Dedifferentiated amniotic fluid mesenchymal stem cell (primary cell): ENCODE results near the gene ANKRD24.
"Not testable (repeated sequence)": the region's sequence is repeated elsewhere in the genome, so short reads cannot be mapped to it uniquely, and the experiment has no call there.

ENCODE experiments used
- DNase-seq: peaks from one replicate; pipeline ENCODE4 v3.0.0-alpha.2; 2016; ENCODE audit errors: extremely low spot score

Gene ANKRD24

GRCh38 chr19:4197625-4198466 lies 15.4 kb downstream of the ANKRD24 start:
- no peak for DNase-seq

DNA sequence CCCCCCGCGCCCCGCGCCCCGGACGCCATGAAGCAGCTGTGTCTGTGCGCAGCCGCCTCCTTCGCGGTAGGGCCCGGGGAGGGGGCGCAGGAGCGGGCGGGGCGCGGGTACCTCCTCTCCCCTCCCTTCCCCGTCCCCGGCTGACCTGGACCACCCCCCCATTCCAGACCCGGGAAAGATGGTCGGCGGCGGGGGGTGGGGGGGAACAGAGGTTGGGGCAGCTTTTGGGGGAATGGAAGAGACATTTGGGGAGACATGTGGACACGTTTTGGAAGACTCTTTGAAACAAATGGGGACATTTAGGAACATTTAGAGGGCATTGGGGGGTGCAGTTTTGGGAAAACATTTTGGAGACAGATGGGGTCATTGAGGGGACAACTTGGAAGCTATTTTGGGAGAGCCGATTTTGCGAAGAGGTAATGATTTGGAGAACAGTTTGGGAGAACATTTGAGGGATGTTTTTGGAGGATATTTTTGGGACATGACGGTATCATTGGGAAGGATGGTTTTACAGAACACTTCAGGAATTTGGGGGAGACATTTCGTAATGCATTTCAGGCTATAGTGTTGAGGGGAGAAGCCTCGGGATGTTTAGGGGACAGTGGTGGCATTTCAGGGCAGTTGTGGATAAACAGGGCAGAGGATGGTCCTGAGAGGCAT lies 16.1 kb downstream of the ANKRD24 start:
- DNase-seq = no peak

DNA sequence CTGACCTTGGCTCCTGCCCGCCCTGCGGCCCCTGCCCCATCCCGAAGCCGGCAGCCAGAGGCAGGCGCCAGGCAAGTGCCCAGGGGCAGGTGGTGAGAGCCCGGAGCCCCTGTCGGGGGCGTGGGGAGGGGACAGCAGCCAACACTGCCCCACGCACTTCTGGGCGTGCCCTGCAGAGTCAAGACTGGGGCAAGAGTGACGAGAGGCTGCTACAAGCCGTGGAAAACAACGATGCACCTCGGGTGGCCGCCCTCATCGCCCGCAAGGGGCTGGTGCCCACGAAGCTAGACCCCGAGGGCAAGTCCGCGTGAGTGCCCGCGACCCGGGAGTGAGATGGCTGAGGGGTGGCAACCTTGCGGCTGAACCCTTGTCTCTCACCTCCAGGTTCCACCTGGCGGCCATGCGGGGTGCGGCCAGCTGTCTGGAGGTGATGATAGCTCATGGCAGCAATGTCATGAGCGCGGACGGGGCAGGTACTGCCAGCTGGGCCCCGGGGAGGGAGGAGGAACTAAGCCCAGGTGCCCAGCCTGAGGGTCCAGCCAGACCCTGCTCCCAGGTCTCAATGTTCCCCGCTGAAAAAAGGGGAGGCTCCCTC lies 17.3 kb downstream of the ANKRD24 start:
- DNase-seq = no peak

DNA sequence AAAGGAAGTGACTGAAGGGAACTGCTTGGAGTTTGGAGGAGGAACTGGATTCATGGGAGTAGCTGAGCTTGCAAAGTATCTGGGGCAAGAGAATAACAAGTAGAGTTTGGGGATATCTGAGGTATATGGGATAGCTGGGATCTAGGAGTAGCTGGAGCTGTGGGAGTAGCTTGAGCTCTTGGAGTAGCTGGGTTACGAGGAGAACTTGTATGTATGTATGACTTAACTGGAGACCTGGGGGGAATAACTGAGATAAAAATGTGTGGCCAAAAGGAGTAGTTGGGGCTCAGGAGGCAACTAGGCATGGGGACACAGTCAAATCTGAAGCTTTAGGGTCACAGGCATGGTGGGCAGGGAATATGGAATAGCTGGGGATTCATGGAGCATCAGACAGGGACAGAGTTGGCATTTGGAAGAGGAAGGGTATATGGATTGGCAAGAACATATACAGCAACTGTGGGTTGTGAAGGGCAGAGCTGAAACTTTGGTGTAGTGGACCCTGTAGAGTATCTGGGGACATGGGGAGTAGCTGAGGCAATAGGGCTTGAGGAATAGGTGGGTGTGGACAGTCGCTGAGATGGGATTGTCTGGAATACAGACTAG lies 18.6 kb downstream of the ANKRD24 start:
- DNase-seq = no peak

DNA sequence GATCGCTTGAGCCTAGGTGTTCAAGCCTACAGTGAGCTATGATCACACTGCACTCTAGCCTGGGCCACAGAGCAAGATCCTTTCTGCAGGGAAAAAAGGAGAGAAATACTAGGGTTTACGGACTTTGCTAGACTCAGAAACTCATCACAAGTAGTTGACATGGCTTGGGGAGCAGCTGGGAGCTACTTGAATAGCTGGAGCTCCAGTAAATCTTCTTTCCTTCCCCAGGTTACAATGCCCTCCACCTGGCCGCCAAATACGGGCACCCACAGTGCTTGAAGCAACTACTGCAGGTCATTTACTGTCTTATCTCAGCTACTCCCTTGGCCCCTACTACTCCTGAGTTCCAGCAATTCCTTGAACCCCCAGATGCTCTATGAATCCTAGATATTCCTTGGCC lies 19.3 kb downstream of the ANKRD24 start:
- DNase-seq = no peak

- no peak for DNase-seq
Measured at GRCh38 chr19:4206818-4207484, 24.5 kb downstream of the ANKRD24 start.

DNA sequence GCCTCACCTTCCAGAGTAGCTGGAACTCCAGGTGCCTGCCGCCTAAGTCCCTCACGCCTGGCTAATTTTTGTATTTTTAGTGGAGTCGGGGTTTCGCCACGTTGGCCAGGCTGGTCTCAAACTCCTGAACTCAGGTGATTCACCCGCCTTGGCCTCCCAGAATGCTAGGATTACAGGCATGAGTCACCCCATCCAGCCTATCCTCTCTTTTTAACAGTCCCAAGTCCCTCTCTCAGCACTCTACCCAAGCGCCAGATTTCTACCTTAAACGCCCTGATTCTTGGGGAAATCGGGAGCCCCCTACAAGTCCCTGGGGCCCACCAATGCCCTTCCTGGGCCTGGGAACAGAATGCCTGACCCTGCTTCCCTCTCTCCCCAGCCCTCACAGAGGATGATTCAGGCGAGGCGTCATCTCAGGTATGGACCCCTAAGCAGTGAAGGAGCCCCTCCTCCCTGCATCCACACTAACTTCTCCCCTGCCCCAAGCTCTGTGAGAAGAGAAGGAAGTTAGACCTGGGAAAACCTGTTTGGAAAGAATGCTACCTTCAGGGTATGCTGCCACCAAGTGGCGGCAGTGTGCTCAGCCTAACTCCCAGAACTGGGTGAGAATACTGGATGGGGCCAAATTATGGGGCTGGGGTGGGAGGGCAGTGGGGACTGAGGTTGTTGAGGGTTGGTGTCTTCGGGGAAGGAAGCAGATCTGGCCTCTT lies 26.1 kb downstream of the ANKRD24 start:
- no peak for DNase-seq

DNA sequence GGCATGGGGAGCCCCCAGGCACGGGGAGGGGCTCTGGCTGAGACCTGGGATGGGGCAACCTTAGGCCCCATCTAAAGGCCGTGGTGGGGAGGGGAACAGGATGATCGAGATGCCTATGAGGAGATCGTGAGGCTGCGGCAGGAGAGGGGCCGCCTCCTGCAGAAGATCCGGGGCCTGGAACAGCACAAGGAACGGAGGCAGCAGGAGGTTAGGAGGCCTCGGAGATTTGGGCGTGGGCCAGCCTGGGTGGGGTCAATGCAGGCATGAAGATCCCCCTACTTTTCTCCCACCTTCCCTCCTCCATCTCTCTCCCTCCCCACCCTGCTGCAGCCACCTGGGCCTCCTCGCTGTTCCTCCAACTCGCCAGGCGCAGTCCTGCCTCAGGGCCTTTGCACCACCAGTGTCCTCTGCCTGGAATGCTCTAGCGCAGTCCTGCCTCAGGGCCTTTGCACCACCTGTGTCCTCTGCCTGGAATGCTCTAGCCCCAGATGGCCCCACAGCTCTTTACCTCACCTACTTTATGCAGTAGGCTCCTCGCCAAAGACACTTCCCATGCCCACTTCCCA lies 27.8 kb downstream of the ANKRD24 start:
- DNase-seq = no peak

GRCh38 chr19:4213116-4213515 lies 30.6 kb downstream of the ANKRD24 start:
- DNase-seq = no peak

DNA sequence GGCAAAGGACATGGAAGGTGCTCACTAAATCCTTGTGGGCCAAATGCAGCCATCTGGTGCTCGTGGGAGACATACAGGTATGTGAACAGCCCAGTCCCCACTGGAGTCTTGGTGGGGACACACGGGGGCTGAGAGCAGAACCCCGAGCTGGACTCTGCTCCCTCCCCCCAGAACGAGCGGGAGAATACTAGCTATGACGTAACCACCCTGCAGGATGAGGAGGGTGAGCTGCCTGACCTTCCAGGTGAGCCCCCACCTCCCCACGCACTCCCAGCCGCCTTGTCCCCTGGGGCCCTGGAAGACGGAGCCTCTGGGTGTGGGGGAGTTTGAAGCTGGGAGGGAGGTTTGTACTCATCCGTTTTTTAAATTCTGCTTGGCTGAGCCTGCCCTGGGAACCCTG lies 33.3 kb downstream of the ANKRD24 start:
- DNase-seq = no peak

DNA sequence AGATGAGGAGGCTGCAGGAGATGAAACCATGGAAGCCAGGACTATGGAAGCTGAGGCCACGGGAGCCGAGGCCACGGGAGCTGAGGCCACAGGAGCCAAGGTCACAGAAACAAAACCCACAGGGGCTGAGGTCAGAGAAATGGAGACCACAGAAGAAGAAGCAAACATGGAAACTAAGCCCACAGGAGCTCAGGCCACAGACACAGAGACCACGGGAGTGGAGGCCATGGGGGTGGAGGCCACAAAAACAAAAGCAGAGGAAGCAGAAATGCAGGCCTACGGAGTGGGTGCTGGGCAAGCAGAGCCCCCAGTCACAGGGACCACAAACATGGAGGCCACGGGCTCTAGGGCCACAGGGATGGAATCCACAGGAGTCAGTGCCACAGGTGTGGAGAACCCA lies 34.4 kb downstream of the ANKRD24 start:
- DNase-seq = no peak

- DNase-seq = no peak
Measured at GRCh38 chr19:4217429-4218264, 35.2 kb downstream of the ANKRD24 start.

DNA sequence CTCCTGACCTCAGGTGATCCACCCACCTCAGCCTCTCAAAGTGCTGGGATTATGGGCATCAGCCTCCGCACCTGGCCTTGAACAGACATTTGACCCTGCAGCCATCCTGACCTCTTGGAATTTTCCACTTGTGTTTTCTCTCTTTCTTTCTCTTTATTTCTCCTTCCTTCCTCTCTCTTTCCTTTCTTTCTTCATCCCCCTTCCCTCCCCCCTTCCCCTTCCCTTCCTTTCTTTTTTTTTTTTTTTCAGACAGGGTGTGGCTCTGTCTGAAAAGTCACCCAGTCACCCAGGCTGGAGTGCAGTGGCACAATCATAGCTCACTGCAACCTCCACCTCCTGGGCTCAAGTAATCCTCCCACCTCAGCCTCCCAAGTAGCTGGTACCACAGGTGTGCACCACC lies 36.0 kb downstream of the ANKRD24 start:
- DNase-seq = not testable (repeated sequence)

DNA sequence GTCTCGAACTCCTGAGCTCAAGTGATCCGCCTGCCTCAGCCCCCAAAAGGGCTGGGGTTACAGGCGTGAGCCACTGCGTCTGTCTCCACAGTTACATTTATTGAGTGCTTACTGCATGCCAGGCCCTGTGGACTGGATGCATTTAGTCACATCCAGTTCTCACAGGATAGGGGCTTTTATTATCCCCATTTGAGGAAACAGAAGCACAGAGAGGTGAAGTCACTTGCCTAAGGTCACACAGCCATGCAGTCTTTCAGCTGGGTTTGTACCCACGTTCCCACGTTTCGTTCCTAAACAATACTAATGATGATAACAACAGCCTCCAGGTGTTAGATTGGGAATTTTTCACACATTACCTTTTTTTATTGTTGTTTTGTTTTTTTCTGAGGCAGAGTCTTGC lies 37.7 kb downstream of the ANKRD24 start:
- no peak for DNase-seq

DNA sequence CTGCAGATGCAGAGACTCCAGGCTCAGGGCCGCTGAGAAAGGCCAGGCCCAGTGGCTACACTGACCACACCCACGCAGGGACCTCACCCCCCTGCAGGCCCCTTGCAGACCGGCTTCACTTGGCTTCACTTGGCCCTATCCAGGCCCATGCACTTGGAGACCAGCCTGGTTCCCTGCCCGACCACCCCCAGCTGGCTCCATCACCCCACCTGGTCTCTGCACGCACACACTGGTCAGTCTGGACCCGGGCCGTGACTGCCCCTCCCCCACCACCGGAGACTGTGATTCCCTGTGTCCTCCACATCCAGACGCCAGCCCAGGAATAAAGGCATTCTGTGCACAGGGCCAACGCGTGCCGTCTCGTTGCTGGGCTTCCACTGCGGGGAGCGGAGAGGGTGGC lies 42.0 kb downstream of the ANKRD24 start:
- no peak for DNase-seq

GRCh38 chr19:4225885-4226284 lies 43.4 kb downstream of the ANKRD24 start:
- no peak for DNase-seq

DNA sequence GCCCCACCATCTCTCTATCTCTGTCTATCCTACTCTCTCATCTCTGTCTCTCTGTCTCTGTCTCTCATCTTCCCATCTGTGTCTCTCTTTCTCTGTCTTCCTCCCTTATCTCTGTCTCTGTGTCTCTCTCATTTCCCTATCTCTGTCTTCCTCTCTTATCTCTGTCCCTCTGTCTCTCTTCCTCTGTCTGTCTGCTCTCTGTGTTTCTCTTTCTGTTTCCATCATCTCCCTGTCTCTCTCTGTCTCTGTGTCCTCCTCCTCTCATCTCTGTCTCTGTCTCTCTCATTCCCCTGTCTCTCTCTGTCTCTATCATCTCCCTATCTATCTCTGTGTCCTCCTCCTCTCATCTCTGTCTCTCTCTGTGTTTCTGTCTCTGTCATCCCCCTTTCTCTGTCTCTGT lies 45.3 kb downstream of the ANKRD24 start:
- DNase-seq = no peak

DNA sequence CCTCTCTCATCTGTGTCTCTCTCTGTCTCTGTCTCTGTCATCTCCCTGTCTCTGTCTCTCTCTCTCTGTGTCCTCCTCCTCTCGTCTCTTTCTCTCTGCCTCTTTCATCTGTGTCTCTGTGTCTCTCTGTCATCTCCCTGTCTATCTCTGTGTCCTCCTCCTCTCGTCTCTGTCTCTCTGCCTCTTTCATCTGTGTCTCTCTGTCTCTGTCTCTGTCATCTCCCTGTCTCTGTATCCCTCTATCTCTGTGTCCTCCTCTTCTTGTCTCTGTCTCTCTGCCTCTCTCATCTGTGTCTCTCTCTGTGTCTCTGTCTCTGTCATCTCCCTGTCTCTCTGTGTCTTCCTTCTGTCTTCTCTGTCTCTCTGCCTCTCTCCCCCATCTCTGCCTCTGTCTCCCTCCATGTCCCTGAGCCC lies 46.3 kb downstream of the ANKRD24 start:
- no peak for DNase-seq

DNA sequence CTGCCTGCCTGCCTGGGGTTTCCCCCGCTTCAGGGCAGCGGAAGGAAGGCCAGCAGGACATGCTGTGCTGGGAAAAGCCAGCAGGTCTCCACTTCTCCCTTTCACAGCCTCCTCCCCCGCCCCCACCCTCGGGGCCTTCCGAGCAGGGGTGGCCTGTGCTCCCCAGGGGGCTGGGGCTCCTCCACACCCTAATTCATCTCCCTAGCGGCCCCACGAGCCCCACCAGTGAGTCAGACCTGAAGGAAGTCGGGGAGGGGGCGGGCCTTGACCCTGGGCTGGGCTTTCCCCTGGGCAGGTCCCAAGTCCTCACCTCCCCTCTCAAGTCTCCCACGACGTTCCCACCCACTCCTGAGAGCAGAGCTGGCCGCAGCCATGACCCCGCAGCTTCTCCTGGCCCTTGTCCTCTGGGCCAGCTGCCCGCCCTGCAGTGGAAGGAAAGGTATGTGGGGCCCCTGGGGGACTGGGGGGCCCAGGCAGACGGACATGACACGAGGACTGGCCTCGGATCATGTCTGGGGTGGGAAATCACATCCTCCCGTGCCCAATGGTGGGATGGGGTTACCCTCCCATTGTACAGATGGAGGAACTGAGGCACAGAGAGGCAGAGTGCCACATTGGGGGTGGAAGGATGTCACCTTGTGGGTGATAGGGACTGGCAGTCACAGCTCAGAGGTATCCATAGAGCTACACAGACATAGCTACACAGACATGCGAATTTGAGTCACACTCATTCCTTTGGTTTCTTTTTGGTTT lies 46.9 kb downstream of the ANKRD24 start, which contains the start of gene EBI3:
TSS of gene EBI3 (plus strand) at position 345 of the 753 bp plus-strand sequence. CDS start at position 373, 28 bp downstream.
- no peak for DNase-seq
